GM23338 (cell line): ENCODE measurements around the gene GFRA3. TPM values are rescaled to one million over a fixed set of nuclear protein-coding genes. Genes with fewer than 3 reads are reported as not detected.

ENCODE experiments used
- ATAC-seq: fragments of 200-7000 bp; cut with Tn5 transposase; 3 replicates; pipeline ENCODE4 v1.9.1; 2020
- DNase-seq: peaks from one replicate; pipeline ENCODE4 v3.0.0-alpha.2; 2015; ENCODE audit warnings: low spot score
- H2AFZ ChIP-seq: fragments of 200-600 bp; sonication (generic); 2 replicates; pipeline ENCODE4 v1.8.0; 2016; ENCODE audit warnings: antibody characterized with exemption, mild to moderate bottlenecking, moderate library complexity
- H3F3A ChIP-seq: fragments of 200-600 bp; sonication (generic); replicated peaks from 2 replicates; pipeline ENCODE4 v1.8.0; 2017; ENCODE audit warnings: antibody characterized with exemption, mixed run types, low read depth
- H3K27ac ChIP-seq: fragments of 200-600 bp; sonication (generic); 2 replicates; pipeline ENCODE4 v1.6.1; 2016; ENCODE audit warnings: low read depth
- H3K27me3 ChIP-seq: fragments of 200-600 bp; sonication (generic); 2 replicates; pipeline ENCODE4 v1.8.0; 2016; ENCODE audit warnings: mild to moderate bottlenecking, mixed run types, moderate library complexity; ENCODE audit not compliant: insufficient read depth
- H3K36me3 ChIP-seq: fragments of 200-600 bp; sonication (generic); 2 replicates; pipeline ENCODE4 v1.8.0; 2016; ENCODE audit warnings: mild to moderate bottlenecking; ENCODE audit not compliant: insufficient read depth
- H3K4me1 ChIP-seq: fragments of 200-600 bp; sonication (generic); 2 replicates; pipeline ENCODE4 v1.8.0; 2016; ENCODE audit warnings: mild to moderate bottlenecking, moderate library complexity; ENCODE audit not compliant: insufficient read depth
- H3K4me2 ChIP-seq: fragments of 200-600 bp; sonication (generic); 2 replicates; pipeline ENCODE4 v1.7.1; 2017; ENCODE audit warnings: mixed run types
- H3K4me3 ChIP-seq: fragments of 200-600 bp; sonication (generic); 2 replicates; pipeline ENCODE4 v1.6.1; 2016; ENCODE audit warnings: mixed run types
- H3K79me2 ChIP-seq: fragments of 200-600 bp; sonication (generic); replicated peaks from 2 replicates; pipeline ENCODE4 v1.8.0; 2017; ENCODE audit warnings: mild to moderate bottlenecking; ENCODE audit not compliant: insufficient read depth
- H3K9me2 ChIP-seq: fragments of 200-600 bp; sonication (generic); 2 replicates; pipeline ENCODE4 v1.8.0; 2017; ENCODE audit not compliant: insufficient read depth
- H4K20me1 ChIP-seq: fragments of 200-600 bp; sonication (generic); replicated peaks from 2 replicates; pipeline ENCODE4 v1.8.0; 2017; ENCODE audit warnings: mild to moderate bottlenecking; ENCODE audit not compliant: insufficient read depth
- H3K27ac Mint-ChIP-seq: 2 replicates; pipeline ENCODE4 v1.8.0; 2020; ENCODE audit warnings: inconsistent platforms, mild to moderate bottlenecking, moderate library complexity, mixed read lengths
- H3K27me3 Mint-ChIP-seq: 3 replicates; pipeline ENCODE4 v1.8.0; 2022; ENCODE audit warnings: low read depth, mild to moderate bottlenecking, moderate library complexity, mixed read lengths, inconsistent platforms; ENCODE audit not compliant: insufficient read depth, poor library complexity
- H3K36me3 Mint-ChIP-seq: 3 replicates; pipeline ENCODE4 v1.8.0; 2021; ENCODE audit warnings: low read depth, mild to moderate bottlenecking, inconsistent platforms, moderate library complexity, mixed read lengths
- H3K4me1 Mint-ChIP-seq: 3 replicates; pipeline ENCODE4 v1.8.0; 2020; ENCODE audit warnings: mild to moderate bottlenecking, inconsistent platforms, mixed read lengths
- H3K4me3 Mint-ChIP-seq: 3 replicates; pipeline ENCODE4 v1.8.0; 2021; ENCODE audit warnings: moderate library complexity, mild to moderate bottlenecking, inconsistent platforms, mixed read lengths
- H3K9me3 Mint-ChIP-seq: 3 replicates; pipeline ENCODE4 v1.8.0; 2020; ENCODE audit warnings: moderate library complexity, mild to moderate bottlenecking, inconsistent platforms, mixed read lengths
- CREB1 ChIP-seq: fragments of 250-450 bp; sonication (Bioruptor Pico); IDR thresholded peaks from 2 replicates; pipeline ENCODE4 v1.5.0; 2020; ENCODE audit warnings: low read depth, mild to moderate bottlenecking, moderate library complexity
- EZH2 ChIP-seq: fragments of 200-600 bp; sonication (generic); IDR thresholded peaks from one replicate; pipeline ENCODE4 v1.8.0; 2017; ENCODE audit warnings: antibody characterized with exemption, mild to moderate bottlenecking, low read depth; ENCODE audit not compliant: unreplicated experiment
- JUNB ChIP-seq: IDR thresholded peaks from one replicate; pipeline ENCODE4 v1.6.1; 2016; ENCODE audit warnings: antibody characterized with exemption; ENCODE audit not compliant: unreplicated experiment
- NANOG ChIP-seq: IDR thresholded peaks from 2 replicates; pipeline ENCODE4 v1.6.1; 2016; ENCODE audit warnings: antibody characterized with exemption, borderline replicate concordance
- ZNF462 ChIP-seq: fragments of 250-450 bp; sonication (Bioruptor Pico); IDR thresholded peaks from 2 replicates; pipeline ENCODE4 v1.5.0; 2020; ENCODE audit warnings: mild to moderate bottlenecking, moderate library complexity
- polyA plus RNA-seq: library from polyadenylated mRNA; unstranded; fragments of >200 nt; fragmentation: Nextera tagmentation; extraction: Ambion mirVana; gene quantifications from 2 replicates; pipeline ENCODE4 v1.2.1, GENCODE V29; 2016
- total RNA-seq: library from RNA; depleted of rRNA; stranded (reverse); fragments of >200 nt; shearing (Covaris generic); gene quantifications from 2 replicates; pipeline ENCODE4 v1.2.3, GENCODE V29; 2014
- TF ChIP-seq, protein P1 (sequence below): IDR thresholded peaks from 2 replicates; pipeline ENCODE4 v1.6.1; 2016; ENCODE audit warnings: antibody characterized with exemption

Gene GFRA3
- total and polyA plus RNA-seq, 2 experiments from 2014 or later = 1.1 TPM

- no peak for TF ChIP-seq ZNF462 (CRISPR knock-in tag)
- TF ChIP-seq NANOG = no peak
- TF ChIP-seq, protein P1, sequence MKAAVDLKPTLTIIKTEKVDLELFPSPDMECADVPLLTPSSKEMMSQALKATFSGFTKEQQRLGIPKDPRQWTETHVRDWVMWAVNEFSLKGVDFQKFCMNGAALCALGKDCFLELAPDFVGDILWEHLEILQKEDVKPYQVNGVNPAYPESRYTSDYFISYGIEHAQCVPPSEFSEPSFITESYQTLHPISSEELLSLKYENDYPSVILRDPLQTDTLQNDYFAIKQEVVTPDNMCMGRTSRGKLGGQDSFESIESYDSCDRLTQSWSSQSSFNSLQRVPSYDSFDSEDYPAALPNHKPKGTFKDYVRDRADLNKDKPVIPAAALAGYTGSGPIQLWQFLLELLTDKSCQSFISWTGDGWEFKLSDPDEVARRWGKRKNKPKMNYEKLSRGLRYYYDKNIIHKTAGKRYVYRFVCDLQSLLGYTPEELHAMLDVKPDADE = no peak
- TF ChIP-seq CREB1 = no peak
- TF ChIP-seq JUNB = no peak
Measured at GRCh38 chr5:138240650-138241385, 33.6 kb downstream of the GFRA3 start (continued).

- H3K4me1 ChIP-seq = no peaks in the 10 kb centered on the region; the same call in 1 of the 2 replicates
- H3K9me2 ChIP-seq = no peaks in the 10 kb centered on the region
- H3K4me3 Mint-ChIP-seq = no peak overlapping the region
- ATAC-seq = no peak
- peaks cover 9% of the 10 kb centered on the region; the same call in 1 of the 2 replicates for H3F3A ChIP-seq
- H2AFZ ChIP-seq = no peak overlapping the region
- no peaks in the 10 kb centered on the region; the same call in 1 of the 2 replicates for H4K20me1 ChIP-seq
- TF ChIP-seq EZH2 (no peak), JUNB (no peak), CREB1 (no peak)
- no peaks in the 10 kb centered on the region for H3K36me3 ChIP-seq
- H3K36me3 Mint-ChIP-seq = no peaks in the 10 kb centered on the region
- H3K9me3 Mint-ChIP-seq = no peaks in the 10 kb centered on the region
- H3K27me3 Mint-ChIP-seq = peaks cover 29% of the 10 kb centered on the region
- no peak overlapping the region for H3K4me3 ChIP-seq
- no peaks in the 10 kb centered on the region for H3K79me2 ChIP-seq
- H3K27ac ChIP-seq = no peak overlapping the region
- H3K27me3 ChIP-seq = peaks cover 38% of the 10 kb centered on the region
- H3K27ac Mint-ChIP-seq = no peak overlapping the region
- H3K4me1 Mint-ChIP-seq = peaks cover 7% of the 10 kb centered on the region; the same call in 2 of the 3 replicates
- DNase-seq = no peak
- no peak overlapping the region for H3K4me2 ChIP-seq
Measured at GRCh38 chr5:138238034-138238433, 36.4 kb downstream of the GFRA3 start.
